ENCODE results near the gene GAPDH.

Gene GAPDH

GRCh38 chr12:6550294-6551062 lies 16.2 kb downstream of the GAPDH start:
- H2AFZ ChIP-seq (ENCODE audit: low read depth, low read length), result no peak overlapping the region
- peaks cover 34 to 46% of the 10 kb centered on the region in 2 experiments for H3K36me3 ChIP-seq (ENCODE audit: control insufficient read depth in 1 of 2, insufficient read depth in 2 of 2, low read depth in 1 of 2, low read length in 2 of 2)
- peaks cover 60% of the 10 kb centered on the region for H3K4me1 ChIP-seq (ENCODE audit: control insufficient read depth, insufficient read depth, low read depth, low read length)
- H2BK12ac ChIP-seq (ENCODE audit: low read length in 2 of 2), result peak overlapping the region in 1 of 2 experiments; percentile 66
- H2BK120ac ChIP-seq (ENCODE audit: low read depth, low read length), result peak overlapping the region; percentile 4
- H3K4me3 ChIP-seq (ENCODE audit: insufficient read depth in 1 of 2, low read depth in 1 of 2, low read length in 2 of 2), result peak overlapping the region in 1 of 2 experiments; percentile 98
- no peaks in the 10 kb centered on the region for H3K9me3 ChIP-seq (ENCODE audit: control insufficient read depth, low read length)
- peak overlapping the region in 1 of 2 experiments; percentile 81 for H3K18ac ChIP-seq (ENCODE audit: low read depth in 1 of 2, low read length in 2 of 2)
- peak overlapping the region; percentile 16 to 45 for H3K4ac ChIP-seq (ENCODE audit: low read depth in 1 of 2, low read length in 2 of 2)
- DNase-seq, result no peak
- peaks cover 15% of the 10 kb centered on the region for H3K79me1 ChIP-seq (replicated peaks; ENCODE audit: low read length, poor library complexity, severe bottlenecking)
- H3K9ac ChIP-seq (ENCODE audit: low read length), result peak overlapping the region; percentile 98
- H3K23ac ChIP-seq (ENCODE audit: low read length in 2 of 2), result no peak overlapping the region
- H3K14ac ChIP-seq (ENCODE audit: low read length in 2 of 2), result peak overlapping the region in 1 of 2 experiments; percentile 36
- H3K27me3 ChIP-seq (ENCODE audit: control insufficient read depth in 1 of 2, insufficient read depth in 1 of 2, low read length in 2 of 2), result no peaks in the 10 kb centered on the region
- peak overlapping the region; percentile 83 for H4K91ac ChIP-seq (ENCODE audit: low read length)
- H3K27ac ChIP-seq (ENCODE audit: low read length, poor library complexity, severe bottlenecking), result no peak overlapping the region
- no peak overlapping the region for H2AK5ac ChIP-seq (ENCODE audit: low read length, severe bottlenecking)
- 96% methylated on average over 19 of the region's 24 CpGs for WGBS
- no peak overlapping the region for H2BK15ac ChIP-seq (ENCODE audit: low read depth, poor library complexity, severe bottlenecking)
- no peak overlapping the region for H2BK5ac ChIP-seq (ENCODE audit: low read depth, low read length, poor library complexity, severe bottlenecking)
- H3K4me2 ChIP-seq (ENCODE audit: low read length, poor library complexity, severe bottlenecking), result no peak overlapping the region
- peak overlapping the region; percentile 57 for H4K8ac ChIP-seq (ENCODE audit: low read length)

- no peak overlapping the region for H3K4me2 ChIP-seq (ENCODE audit: low read length, poor library complexity, severe bottlenecking)
- peaks cover 30 to 40% of the 10 kb centered on the region in 2 experiments for H3K36me3 ChIP-seq (ENCODE audit: control insufficient read depth in 1 of 2, insufficient read depth in 2 of 2, low read depth in 1 of 2, low read length in 2 of 2)
- no peak for DNase-seq
- H3K27me3 ChIP-seq (ENCODE audit: control insufficient read depth in 1 of 2, insufficient read depth in 1 of 2, low read length in 2 of 2), result no peaks in the 10 kb centered on the region
- peak overlapping the region in 1 of 2 experiments; percentile 1 for H3K14ac ChIP-seq (ENCODE audit: low read length in 2 of 2)
- peaks cover 60% of the 10 kb centered on the region for H3K4me1 ChIP-seq (ENCODE audit: control insufficient read depth, insufficient read depth, low read depth, low read length)
- peak overlapping the region; percentile 83 for H4K91ac ChIP-seq (ENCODE audit: low read length)
- peak overlapping the region; percentile 76 for H2AK5ac ChIP-seq (ENCODE audit: low read length, severe bottlenecking)
- peak overlapping the region; percentile 11 for H2BK120ac ChIP-seq (ENCODE audit: low read depth, low read length)
- no peak overlapping the region for H2BK5ac ChIP-seq (ENCODE audit: low read depth, low read length, poor library complexity, severe bottlenecking)
- H2BK12ac ChIP-seq (ENCODE audit: low read length in 2 of 2), result peak overlapping the region; percentile 29 to 79
- H3K23ac ChIP-seq (ENCODE audit: low read length in 2 of 2), result peak overlapping the region in 1 of 2 experiments; percentile 2
- H3K18ac ChIP-seq (ENCODE audit: low read depth in 1 of 2, low read length in 2 of 2), result peak overlapping the region; percentile 20 to 81
- peak overlapping the region in 1 of 2 experiments; percentile 98 for H3K4me3 ChIP-seq (ENCODE audit: insufficient read depth in 1 of 2, low read depth in 1 of 2, low read length in 2 of 2)
- H3K9me3 ChIP-seq (ENCODE audit: control insufficient read depth, low read length), result no peaks in the 10 kb centered on the region
- 95% methylated on average over 14 of the region's 18 CpGs for WGBS
- no peak overlapping the region for H2AFZ ChIP-seq (ENCODE audit: low read depth, low read length)
- peak overlapping the region; percentile 57 for H4K8ac ChIP-seq (ENCODE audit: low read length)
- peaks cover 12% of the 10 kb centered on the region for H3K79me1 ChIP-seq (replicated peaks; ENCODE audit: low read length, poor library complexity, severe bottlenecking)
- peak overlapping the region; percentile 20 to 36 for H3K4ac ChIP-seq (ENCODE audit: low read depth in 1 of 2, low read length in 2 of 2)
- peak overlapping the region; percentile 98 for H3K9ac ChIP-seq (ENCODE audit: low read length)
- peak overlapping the region; percentile 74 for H3K27ac ChIP-seq (ENCODE audit: low read length, poor library complexity, severe bottlenecking)
- H2BK15ac ChIP-seq (ENCODE audit: low read depth, poor library complexity, severe bottlenecking), result peak overlapping the region; percentile 52
Measured at GRCh38 chr12:6551063-6551461, 16.7 kb downstream of the GAPDH start.

GRCh38 chr12:6551496-6552139 lies 17.3 kb downstream of the GAPDH start:
- Histone ChIP-seq H3K27me3 (ENCODE audit: control insufficient read depth in 1 of 2, insufficient read depth in 1 of 2, low read length in 2 of 2) (no peaks in the 10 kb centered on the region), H3K4me1 (ENCODE audit: control insufficient read depth, insufficient read depth, low read depth, low read length) (peaks cover 62% of the 10 kb centered on the region), H4K91ac (ENCODE audit: low read length) (peak overlapping the region; percentile 92), H3K18ac (ENCODE audit: low read depth in 1 of 2, low read length in 2 of 2) (peak overlapping the region; percentile 81 to 90), H3K23ac (ENCODE audit: low read length in 2 of 2) (no peak overlapping the region), H3K27ac (ENCODE audit: low read length, poor library complexity, severe bottlenecking) (peak overlapping the region; percentile 74), H3K9me3 (ENCODE audit: control insufficient read depth, low read length) (no peaks in the 10 kb centered on the region), H3K4me3 (ENCODE audit: insufficient read depth in 1 of 2, low read depth in 1 of 2, low read length in 2 of 2) (peak overlapping the region in 1 of 2 experiments; percentile 98), H3K4ac (ENCODE audit: low read depth in 1 of 2, low read length in 2 of 2) (peak overlapping the region; percentile 20 to 57), H3K14ac (ENCODE audit: low read length in 2 of 2) (peak overlapping the region in 1 of 2 experiments; percentile 64), H2AK5ac (ENCODE audit: low read length, severe bottlenecking) (peak overlapping the region; percentile 76), H2BK12ac (ENCODE audit: low read length in 2 of 2) (peak overlapping the region; percentile 29 to 34), H2BK120ac (ENCODE audit: low read depth, low read length) (peak overlapping the region; percentile 66), H4K8ac (ENCODE audit: low read length) (peak overlapping the region; percentile 88), H3K4me2 (ENCODE audit: low read length, poor library complexity, severe bottlenecking) (peak overlapping the region; percentile 0), H3K36me3 (ENCODE audit: control insufficient read depth in 1 of 2, insufficient read depth in 2 of 2, low read depth in 1 of 2, low read length in 2 of 2) (peaks cover 27 to 37% of the 10 kb centered on the region in 2 experiments), H3K9ac (ENCODE audit: low read length) (peak overlapping the region; percentile 98), H2AFZ (ENCODE audit: low read depth, low read length) (no peak overlapping the region), H3K79me1 (replicated peaks; ENCODE audit: low read length, poor library complexity, severe bottlenecking) (peaks cover 12% of the 10 kb centered on the region), H2BK15ac (ENCODE audit: low read depth, poor library complexity, severe bottlenecking) (peak overlapping the region; percentile 15), H2BK5ac (ENCODE audit: low read depth, low read length, poor library complexity, severe bottlenecking) (no peak overlapping the region)
- WGBS, result 45% methylated on average over 11 of the region's 11 CpGs
- peak; percentile 76 for DNase-seq

GRCh38 chr12:6552140-6552551 lies 17.8 kb downstream of the GAPDH start:
- Histone ChIP-seq H3K4me2 (ENCODE audit: low read length, poor library complexity, severe bottlenecking) (peak overlapping the region; percentile 0), H3K4me1 (ENCODE audit: control insufficient read depth, insufficient read depth, low read depth, low read length) (peaks cover 62% of the 10 kb centered on the region), H3K18ac (ENCODE audit: low read depth in 1 of 2, low read length in 2 of 2) (peak overlapping the region; percentile 81 to 90), H3K4ac (ENCODE audit: low read depth in 1 of 2, low read length in 2 of 2) (peak overlapping the region; percentile 56 to 57), H2AFZ (ENCODE audit: low read depth, low read length) (no peak overlapping the region), H3K79me1 (replicated peaks; ENCODE audit: low read length, poor library complexity, severe bottlenecking) (peaks cover 16% of the 10 kb centered on the region), H3K27me3 (ENCODE audit: control insufficient read depth in 1 of 2, insufficient read depth in 1 of 2, low read length in 2 of 2) (no peaks in the 10 kb centered on the region), H3K36me3 (ENCODE audit: control insufficient read depth in 1 of 2, insufficient read depth in 2 of 2, low read depth in 1 of 2, low read length in 2 of 2) (peaks cover 32 to 37% of the 10 kb centered on the region in 2 experiments), H2BK120ac (ENCODE audit: low read depth, low read length) (peak overlapping the region; percentile 66), H3K9me3 (ENCODE audit: control insufficient read depth, low read length) (no peaks in the 10 kb centered on the region), H3K9ac (ENCODE audit: low read length) (peak overlapping the region; percentile 98), H3K27ac (ENCODE audit: low read length, poor library complexity, severe bottlenecking) (peak overlapping the region; percentile 74), H4K91ac (ENCODE audit: low read length) (peak overlapping the region; percentile 92), H3K4me3 (ENCODE audit: insufficient read depth in 1 of 2, low read depth in 1 of 2, low read length in 2 of 2) (peak overlapping the region in 1 of 2 experiments; percentile 98), H3K14ac (ENCODE audit: low read length in 2 of 2) (peak overlapping the region in 1 of 2 experiments; percentile 56), H2AK5ac (ENCODE audit: low read length, severe bottlenecking) (peak overlapping the region; percentile 86), H2BK12ac (ENCODE audit: low read length in 2 of 2) (peak overlapping the region; percentile 82 to 93), H2BK5ac (ENCODE audit: low read depth, low read length, poor library complexity, severe bottlenecking) (no peak overlapping the region), H4K8ac (ENCODE audit: low read length) (peak overlapping the region; percentile 88), H3K23ac (ENCODE audit: low read length in 2 of 2) (no peak overlapping the region), H2BK15ac (ENCODE audit: low read depth, poor library complexity, severe bottlenecking) (peak overlapping the region; percentile 37)
- WGBS, result 14% methylated on average over 4 of the region's 4 CpGs
- peak; percentile 51 for DNase-seq
